ENCODE data around the gene TCERG1L.

Gene TCERG1L

DNA sequence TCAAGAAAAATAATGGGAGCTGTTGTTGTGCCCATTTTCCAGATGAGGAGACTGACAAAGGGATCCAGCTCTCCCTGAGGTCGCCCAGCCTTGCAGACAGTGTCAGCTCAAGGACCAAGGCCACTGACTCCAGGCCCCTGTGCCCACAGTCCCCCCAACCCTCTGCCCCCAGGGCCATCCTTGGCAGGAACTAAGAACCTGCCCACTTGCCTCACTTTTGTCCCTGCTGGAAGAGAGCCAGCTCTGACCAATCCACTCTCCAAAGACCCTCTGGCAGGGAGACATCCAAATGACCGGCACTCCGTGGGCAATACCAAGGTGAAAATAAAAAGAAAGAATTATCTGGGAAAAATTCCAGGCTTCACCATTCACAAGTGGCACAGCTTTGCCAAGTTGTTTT lies 101.3 kb downstream of the TCERG1L start:
- DNase-seq (ENCODE audit: low read depth, low spot score): no peak

DNA sequence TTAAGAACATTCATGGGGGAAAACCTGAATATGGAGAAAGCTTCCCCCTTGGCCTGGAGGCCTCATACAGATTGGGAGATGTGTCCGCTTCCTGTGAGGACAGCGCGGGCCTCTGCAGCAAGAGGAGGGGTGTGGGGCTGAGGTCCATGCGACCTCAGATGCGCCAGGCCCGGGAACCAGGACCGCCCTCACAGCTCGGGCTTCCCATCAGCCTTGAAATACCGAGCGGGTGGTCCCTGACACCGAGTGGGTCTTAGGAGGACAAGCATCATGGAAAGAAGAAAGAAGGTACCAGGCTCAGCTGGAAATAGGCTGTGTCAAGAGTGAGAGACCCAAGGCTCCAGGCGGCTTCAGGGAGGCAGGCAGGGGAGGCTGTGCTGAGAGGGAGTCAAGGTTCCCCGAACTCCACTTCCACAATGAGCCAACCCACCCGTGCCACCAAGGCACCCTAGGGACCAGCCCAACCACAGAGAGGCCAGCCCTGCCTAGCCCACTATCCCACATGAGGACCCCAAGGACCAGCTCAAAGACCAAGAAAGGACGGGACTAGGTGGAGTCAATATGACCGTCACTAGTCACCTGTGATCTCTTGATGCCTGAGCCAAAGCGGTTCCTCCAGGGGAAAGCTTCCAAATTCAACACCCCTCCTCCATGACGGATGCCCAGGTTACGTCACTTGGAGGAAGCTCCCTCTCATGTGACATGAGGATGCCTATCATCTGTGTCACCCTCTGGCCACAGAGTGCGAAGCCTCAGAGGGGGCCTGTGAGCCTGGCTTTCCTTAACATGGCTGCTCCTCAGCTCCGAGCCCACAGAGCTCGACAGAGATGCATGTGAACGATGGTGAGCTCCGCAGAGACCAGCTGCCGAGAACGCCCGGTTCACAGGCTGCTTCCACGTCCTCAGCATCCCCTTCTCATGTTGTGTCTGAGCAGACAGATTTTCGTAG lies 103.7 kb downstream of the TCERG1L start:
- DNase-seq (ENCODE audit: low read depth, low spot score): no peak

DNA sequence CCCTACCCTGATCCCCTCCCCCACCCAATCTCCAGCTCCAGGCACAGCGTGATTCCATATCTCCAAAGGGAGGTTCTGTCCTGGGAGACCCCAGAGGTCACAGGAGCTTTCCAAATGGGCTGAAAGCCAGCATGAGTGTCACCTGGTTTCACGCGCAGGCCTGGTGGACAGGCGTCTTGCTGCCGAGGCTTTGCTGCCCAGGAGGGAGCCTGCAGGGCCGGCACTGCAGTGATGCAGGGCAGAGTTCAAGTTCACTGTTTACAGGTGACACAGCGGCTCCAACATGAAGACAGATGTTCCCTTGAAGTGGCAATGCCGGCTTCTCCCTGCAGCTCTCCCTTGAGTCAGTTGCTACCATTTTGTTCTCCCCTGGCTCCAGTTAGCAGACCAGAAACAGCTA lies 104.3 kb downstream of the TCERG1L start:
- DNase-seq (ENCODE audit: low read depth, low spot score): no peak

DNA sequence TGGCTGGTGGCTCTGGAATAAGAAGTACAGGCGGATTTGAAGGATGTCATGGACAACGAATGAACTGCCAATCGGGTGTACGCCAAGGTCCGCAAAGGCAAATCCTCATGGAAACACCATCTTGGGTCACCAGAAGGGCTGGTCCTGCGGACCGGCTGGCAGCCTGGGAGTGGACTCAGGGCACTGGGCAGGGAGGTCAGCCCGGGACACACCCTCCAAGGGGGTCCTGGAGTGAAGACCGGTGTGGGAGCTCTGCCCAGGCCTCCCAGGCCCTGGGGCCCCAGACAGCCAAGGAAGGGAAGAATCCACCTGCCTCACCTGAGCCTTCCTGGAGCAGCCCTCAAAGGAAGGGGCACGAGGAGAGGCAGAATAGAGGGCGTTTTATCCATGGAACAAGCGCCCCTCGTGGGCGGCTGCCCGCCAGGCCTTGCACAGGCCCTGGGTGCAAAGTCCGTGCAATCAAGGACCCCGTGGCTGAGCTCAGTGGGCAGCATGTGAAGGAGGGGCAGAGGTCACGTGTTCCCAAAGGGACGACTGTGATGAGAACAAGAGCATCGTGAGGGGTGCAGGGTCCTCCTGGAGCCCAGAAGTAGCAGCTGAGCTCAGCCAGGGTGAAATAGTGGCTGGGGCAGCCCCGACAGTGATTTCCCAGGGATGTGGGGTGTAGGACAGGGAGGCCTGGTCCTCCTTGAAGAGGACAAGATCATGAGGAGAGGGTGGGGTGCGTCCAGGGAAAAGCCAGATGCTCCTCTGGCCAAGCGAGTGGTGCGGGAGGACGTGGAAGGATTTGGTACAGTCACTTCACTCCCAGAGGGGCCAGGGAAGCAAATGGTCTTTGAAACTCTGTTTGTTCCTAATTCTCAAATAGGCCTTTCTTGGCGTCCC lies 105.2 kb downstream of the TCERG1L start:
- no peak for DNase-seq (ENCODE audit: low read depth, low spot score)

DNA sequence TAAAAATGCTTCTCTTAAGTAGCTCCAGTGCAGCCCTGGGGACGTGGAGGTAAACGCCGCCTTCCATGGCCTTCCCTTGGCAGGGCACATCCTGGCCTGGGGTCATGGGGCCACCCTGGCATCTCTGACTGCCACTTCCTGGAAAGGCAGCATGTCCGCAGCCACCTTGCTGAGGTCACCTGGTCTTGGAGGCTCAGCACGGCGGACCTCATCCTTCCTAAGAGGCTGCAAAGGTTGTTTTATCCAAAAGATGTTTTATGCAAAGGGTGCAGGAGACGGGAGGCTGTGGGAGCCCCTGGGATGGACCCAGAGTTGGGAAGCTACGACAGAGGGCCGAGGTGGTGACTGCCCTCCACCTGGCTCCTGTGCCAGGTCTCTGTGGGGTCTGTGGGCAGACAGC lies 106.0 kb downstream of the TCERG1L start:
- DNase-seq (ENCODE audit: low read depth, low spot score): no peak

DNA sequence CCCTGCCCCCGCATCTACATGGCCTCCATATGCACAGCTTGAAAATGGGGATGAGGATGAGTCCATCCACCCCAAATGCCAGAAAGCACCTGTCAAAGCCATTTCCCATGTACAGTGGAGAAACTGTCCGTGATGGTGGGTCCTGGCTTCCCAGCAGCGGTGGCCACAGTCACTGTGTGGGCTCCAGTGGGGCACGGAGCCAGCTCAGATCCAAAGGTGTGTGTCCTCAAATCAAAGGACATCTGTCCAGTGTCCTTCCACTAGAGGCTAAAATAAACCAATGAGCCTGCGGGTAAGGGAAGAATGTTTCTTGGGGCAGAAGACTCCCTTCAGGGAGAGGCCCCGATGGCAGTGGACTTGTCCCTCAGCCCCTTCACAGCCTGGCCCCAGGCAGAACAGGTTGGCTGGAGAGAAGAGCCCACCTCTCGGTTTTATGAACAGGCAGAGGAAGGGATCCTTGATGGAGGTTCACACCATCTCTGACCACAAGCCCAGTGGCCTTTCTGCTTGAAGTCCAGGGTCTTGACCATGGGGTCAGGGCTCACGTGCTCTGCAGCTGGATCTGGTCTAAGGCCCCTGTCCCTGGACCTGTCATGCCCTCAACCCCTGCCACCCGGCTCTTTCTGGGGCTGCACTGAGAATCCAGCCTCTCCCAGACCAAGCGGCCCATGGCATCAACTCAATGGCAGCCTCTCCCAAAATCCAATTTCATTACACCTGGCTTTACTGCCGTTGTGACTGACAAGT lies 106.9 kb downstream of the TCERG1L start:
- DNase-seq (ENCODE audit: low read depth, low spot score): no peak

DNA sequence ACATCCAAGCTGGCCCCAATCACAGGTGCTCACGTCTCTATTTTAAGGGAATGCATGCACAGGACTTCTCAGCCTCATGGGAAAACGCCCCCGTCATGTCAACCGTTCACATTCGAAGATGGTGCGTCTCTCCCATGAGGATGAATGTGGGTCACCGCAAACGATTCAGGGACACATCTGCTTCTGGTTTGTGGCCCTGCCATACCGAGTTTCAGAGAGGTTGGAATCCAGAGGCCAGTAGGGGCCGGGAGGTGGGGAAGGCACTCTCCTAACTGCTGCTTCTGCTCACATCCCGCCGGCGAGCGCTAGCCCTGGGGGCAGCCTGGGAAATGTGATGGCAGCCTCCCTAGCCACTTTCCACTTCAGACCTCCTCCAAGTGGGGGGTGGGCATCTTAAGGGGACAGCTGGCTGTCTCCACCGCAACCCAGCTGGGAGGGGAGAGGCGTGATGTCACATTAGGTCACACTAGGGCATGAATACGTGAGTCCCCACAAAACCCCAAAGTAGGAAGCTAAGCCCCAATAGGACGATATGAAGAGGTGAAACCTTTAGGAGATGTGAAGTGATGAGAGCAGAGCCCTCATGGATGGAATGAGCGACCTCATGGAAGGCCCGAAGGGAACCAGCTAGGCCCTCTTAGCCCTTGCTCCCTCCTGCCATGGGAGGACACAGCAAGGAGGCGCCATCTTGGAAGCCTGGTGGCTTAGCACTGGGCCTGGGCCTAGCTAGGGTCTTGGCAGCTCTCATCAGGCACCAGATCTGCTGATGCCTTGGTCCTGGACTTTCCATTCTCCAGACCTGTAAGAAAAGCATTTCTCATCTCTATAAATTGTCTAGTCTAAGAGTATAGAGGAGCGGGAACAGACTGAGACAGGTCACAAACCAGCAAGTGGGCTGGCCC lies 107.8 kb downstream of the TCERG1L start:
- no peak for DNase-seq (ENCODE audit: low read depth, low spot score)

DNA sequence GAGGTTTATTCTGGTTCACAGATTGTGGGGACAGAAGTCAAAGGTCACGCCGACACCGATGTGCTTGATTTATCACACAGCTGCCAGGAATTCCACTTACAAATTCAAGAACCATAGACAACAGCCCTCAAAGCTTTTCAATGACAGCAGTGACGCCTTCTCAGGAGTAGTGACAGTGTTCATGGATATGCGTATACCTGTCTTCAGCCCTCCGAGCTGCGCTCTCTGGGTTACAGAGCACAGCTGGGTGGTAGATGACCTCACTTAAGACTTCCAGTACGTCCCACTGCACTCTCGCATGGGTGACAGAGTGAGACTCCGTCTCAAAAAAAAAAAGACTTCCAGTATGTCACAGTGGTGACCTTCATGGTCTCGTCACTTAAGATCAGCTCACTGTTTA lies 108.5 kb downstream of the TCERG1L start:
- DNase-seq (ENCODE audit: low read depth, low spot score): no peak

DNA sequence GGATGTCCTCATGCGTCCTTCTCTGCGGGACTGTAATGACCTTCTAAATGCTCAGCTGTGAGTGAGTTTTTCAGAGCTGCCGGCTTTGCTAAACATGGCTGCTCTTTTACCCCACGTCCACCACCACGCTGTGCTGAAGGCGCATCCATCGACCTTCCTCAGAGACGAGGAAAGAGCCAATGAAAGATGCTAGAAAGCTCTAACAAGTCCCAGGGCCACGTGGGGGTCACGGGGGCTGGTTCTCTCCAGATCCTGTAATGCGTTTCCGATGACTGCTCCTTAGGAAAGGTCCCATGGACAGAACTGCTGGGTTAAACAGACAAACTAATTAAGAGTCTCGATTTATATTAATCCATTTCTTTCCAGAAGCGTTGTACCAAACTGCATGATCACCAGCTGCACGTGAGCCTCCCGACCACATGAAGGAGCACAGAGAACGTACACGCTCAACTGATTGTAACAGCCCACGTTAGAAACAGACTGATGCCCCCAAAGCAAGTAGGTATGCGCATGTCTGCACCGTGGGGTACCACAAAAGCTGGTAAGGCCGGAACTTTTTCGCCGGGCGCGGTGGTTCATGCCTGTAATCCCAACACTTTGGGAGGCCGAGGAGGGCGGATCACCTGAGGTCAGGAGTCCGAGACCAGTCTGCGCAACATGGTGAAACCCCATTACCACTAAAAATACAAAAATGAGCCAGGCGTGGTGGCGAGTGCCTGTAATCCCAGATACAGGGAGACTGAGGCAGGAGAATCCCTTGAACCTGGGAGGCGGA lies 109.6 kb downstream of the TCERG1L start:
- no peak for DNase-seq (ENCODE audit: low read depth, low spot score)

DNA sequence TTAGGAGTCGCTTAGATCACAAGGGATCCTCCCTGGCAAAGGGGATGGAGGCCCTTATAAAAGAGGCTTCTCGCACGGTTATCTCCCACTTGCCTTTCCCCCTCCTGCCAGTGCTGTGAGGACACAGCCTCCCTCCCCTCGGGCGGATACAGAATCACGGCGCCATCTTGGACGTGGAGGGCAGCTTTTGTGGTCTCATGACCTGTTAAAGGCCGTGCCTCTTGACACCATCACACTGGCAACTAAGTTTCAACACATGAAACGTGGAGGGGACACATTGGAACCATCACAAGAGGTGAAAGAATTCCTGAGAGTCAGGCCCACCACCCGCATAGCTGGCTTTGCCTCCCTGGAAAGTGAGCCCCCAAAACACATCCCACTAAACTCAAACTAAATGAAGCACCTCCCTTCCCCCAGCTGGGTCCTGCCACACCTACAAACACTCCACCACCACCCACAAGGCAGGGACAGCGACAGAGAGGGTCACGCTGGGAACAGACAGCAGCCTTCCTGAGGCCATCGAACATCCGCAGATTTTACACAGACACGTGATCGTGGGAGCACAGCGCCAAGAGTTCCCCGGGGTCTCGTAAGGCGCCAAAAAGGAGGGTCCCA lies 110.6 kb downstream of the TCERG1L start:
- DNase-seq (ENCODE audit: low read depth, low spot score): no peak

DNA sequence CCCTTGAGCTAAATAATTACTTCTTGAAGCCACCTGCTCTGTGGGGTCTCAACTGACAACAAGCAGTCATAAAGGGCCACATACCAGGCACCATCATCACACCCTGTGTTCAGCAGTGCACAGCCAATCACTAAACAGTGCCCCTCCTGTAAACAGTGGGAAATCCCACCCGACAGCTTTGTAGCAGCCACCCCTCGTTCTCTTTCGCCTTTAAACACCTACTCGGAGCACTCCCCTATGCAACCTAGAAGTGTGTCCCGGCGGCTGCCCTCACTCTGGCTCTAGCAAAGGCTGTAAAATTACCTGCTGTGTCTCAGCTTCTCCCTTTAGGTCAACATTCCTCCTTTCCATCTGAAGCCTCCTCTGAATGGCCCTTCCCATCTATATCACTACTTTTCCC lies 111.9 kb downstream of the TCERG1L start:
- DNase-seq (ENCODE audit: low read depth, low spot score): no peak

DNA sequence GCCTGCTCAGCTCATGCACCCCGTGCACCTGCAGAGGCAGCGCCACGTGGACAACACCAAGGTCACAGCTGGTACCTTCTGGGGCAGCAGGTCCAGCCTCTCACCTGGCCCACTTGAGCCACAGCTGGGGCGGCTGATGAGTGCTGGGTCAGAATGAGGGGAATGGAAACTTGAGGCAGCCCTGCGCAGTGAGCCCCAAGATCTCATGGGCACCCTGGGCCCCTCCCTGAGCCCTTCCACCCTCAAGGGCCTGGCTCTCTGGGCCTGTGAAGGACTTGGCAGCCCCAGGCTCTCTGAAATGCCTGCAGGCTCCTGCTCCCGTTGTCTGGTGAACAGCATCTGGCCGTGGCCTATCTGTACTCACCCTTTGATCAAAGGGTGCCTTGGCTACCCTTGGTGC lies 112.7 kb downstream of the TCERG1L start:
- DNase-seq (ENCODE audit: low read depth, low spot score): no peak

DNA sequence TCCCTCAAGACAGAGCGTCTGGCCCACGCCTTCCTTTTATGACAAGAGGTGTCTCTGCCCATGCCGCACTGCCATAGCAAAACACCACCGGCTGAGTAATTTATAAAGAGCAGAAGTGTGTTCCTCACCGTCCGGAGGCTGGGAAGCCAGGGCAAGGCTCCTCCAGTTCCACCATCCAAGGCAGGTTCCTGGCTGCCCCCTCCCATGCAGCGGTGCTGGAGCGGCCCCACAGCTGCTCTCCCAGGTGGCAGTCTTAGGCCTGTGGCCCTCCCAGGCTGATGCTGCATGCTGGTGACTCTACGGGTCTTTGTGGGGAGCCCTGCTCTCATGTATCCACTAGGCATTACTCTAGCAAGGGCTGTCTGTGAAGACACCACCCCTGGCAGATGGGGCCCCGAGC lies 113.1 kb downstream of the TCERG1L start:
- DNase-seq (ENCODE audit: low read depth, low spot score): no peak

DNA sequence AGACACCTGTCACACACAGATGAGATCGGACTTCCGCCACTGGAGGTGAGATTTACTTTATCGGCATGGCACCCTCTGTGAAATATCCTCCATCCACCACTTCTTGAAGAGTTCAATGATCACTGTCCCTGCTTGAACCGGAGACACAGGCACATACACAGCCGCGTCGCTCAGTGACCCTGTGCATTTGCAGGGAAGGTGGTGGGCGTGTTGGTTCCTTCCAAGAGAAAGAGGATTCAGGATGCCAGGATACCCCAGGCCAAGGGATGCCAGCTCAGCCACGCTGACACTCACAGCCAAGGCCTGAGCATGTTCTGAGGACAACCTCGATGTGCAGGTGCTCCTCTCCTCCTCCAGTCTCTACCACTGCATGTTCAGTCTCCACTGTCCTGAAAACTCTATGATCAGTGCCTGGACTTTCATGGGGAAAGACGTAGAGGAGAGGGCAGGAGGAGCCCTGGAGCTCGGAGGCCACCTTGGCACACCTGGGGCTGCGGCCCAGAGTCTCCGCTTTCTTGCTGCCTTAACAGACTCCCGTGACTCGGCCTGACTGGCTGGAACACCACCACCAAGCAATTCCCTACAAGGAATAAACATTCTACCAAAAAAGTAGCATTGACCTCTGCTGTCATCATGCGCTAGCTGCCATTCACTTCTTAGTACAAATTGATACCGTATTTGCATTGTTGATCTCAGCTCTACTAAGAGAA lies 115.2 kb downstream of the TCERG1L start:
- DNase-seq (ENCODE audit: low read depth, low spot score): no peak

DNA sequence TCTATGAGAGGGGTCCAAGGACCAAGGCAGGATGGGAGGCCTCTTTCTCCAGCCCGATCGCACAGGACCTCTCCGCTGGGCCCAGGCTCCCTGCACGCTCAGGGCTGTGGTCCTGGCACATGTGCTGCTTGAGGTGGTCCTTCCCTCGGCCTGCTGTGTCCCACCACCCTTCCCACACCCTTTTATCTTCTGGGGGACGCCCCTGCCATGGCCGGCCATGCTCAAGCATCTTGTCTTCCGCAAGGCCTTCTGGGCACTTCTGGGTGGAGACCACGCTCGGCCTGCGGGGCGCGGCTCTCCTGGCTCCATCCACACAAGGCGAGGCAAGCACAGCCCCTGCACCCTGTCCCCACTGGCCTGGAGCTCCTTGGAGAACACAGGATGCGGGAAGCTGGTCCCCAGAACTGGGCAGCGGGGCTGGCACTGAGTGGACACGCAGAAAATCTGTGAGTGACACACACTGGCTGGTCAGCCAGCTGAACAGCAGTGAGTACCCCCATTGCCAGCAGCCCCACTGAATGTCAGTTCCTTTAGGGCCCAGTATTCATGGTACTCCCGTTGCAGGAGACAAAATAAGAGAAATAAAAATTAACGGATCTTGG lies 115.9 kb downstream of the TCERG1L start:
- no peak for DNase-seq (ENCODE audit: low read depth, low spot score)

DNA sequence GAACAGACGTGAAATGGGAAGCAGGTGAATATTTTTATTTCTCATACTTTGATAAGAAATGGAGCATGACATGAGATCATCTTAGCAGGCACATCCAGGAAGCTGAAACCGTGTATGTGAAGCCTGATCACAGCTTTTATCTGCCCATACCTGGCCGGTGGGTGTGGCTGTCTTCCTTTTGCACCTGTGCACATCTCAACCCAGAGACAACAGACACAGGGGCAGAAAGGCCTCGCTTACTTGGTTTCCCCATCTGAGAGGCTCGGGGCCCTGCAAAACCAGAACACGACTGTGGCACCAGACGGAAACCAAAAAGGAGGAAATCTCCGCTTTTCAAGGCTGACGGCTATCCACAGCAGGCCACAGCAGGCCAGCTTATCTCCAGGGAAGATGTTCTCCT lies 116.4 kb downstream of the TCERG1L start:
- no peak for DNase-seq (ENCODE audit: low read depth, low spot score)

DNA sequence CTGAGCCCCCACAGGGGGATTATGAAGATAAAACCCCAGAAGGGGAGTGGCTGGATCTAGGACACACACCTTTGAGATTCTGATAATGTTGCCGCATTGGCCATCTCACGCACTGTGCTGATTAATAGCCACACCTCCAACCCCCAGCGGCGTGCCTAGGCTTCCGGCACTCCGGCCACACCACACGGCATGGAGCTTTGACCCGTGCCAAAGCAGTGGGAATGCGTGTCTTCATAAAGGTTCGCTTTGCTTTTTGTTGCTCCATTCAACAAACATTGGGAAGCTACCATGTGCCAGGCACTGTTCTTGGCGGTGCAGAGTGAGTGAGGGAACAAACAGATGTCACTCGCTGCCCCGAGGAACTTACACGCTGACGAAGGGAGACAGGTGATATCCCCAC lies 117.6 kb downstream of the TCERG1L start:
- DNase-seq (ENCODE audit: low read depth, low spot score): no peak

DNA sequence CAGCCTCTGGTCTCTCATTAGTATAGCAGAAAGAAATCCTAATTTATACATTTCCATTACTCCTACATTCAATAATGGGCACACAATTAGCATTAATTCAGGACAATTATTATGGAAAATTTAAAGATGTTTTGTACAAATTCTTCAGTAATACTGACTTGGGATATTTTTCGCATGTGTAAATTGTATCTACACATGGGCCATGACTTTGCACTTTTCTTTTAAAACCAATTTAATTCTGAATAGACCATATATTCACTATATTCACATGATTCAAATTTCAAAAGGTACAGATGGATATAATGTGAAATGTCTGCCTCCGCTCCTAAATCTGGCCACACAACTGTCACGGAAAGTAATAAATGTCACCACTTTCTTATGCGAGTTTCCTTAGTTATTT lies 123.0 kb downstream of the TCERG1L start:
- DNase-seq (ENCODE audit: low read depth, low spot score): no peak

DNA sequence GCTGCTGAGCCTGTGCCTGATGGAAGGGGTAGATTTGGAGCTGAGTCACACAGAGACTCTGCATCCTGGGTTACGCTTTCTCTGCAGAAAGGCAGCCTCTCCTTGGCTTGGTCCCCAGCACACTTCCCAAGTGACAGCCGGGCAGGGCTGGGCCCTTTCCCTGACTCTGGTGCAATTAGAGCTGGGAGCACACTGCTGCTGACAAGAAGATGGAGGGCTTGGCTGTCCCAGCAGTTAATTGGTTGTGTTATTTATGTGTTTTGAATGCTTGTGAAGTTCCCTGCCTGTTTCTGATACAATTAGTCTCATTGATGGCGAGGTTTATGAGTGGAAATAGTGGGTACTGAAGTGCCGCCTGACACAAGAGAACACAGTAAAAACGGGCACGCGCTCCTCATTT lies 123.6 kb downstream of the TCERG1L start:
- DNase-seq (ENCODE audit: low read depth, low spot score): no peak
